ENCODE measurements around the gene STK39. TPM values are rescaled to one million over a fixed set of nuclear protein-coding genes. Genes with fewer than 3 reads are reported as not detected.
A peak's percentile ranks its signal among the peaks of the same experiment; 100 is the strongest.

The STK39 gene
- total RNA-seq, 4 donors from 2014 or later = 35.3 to 58.0 (median 47.0) TPM

DNA sequence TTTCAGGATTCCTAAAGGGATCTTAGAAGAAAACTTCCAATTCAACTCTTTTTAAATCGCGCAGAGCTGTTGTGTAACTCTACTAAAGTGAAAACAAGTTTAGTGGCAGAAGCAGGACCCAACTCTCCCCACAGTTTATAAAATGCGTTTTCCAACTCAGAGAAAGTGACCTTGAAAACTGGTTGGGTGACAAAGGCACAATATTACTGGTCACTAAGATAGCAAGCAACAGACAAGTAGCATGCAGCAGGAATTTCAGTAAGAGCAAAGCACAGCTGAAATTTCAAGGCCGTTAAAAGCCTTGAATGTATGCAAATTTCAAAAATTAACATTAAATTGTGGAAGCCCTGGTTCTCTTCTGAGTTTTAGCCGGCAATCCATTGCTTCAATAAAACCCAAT is 66.9 kb downstream of the STK39 start:
- no peak for TF ChIP-seq POLR2AphosphoS5 (IDR thresholded peaks at IDR 0.05)
- TF ChIP-seq POLR2A (IDR thresholded peaks at IDR 0.05) = no peak
- TF ChIP-seq EP300 (IDR thresholded peaks at IDR 0.05) = no peak
- TF ChIP-seq, protein P1, sequence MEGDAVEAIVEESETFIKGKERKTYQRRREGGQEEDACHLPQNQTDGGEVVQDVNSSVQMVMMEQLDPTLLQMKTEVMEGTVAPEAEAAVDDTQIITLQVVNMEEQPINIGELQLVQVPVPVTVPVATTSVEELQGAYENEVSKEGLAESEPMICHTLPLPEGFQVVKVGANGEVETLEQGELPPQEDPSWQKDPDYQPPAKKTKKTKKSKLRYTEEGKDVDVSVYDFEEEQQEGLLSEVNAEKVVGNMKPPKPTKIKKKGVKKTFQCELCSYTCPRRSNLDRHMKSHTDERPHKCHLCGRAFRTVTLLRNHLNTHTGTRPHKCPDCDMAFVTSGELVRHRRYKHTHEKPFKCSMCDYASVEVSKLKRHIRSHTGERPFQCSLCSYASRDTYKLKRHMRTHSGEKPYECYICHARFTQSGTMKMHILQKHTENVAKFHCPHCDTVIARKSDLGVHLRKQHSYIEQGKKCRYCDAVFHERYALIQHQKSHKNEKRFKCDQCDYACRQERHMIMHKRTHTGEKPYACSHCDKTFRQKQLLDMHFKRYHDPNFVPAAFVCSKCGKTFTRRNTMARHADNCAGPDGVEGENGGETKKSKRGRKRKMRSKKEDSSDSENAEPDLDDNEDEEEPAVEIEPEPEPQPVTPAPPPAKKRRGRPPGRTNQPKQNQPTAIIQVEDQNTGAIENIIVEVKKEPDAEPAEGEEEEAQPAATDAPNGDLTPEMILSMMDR (IDR thresholded peaks at IDR 0.05) = no peak
- no peak overlapping the region for H3K4me3 ChIP-seq
- WGBS, 2 donors (ENCODE audit: low coverage in 1 of 2) = 82 to 84% methylated on average over 5 of the region's 5 CpGs
- peaks cover 0 to 66% (median 4%) of the 10 kb centered on the region in 3 donors for H3K4me1 ChIP-seq
- no peaks in the 10 kb centered on the region for H3K36me3 ChIP-seq
- H3K9me3 ChIP-seq = no peaks in the 10 kb centered on the region
- ATAC-seq = no peak
- H3K27ac ChIP-seq = no peak overlapping the region
- no peaks in the 10 kb centered on the region for H3K27me3 ChIP-seq

DNA sequence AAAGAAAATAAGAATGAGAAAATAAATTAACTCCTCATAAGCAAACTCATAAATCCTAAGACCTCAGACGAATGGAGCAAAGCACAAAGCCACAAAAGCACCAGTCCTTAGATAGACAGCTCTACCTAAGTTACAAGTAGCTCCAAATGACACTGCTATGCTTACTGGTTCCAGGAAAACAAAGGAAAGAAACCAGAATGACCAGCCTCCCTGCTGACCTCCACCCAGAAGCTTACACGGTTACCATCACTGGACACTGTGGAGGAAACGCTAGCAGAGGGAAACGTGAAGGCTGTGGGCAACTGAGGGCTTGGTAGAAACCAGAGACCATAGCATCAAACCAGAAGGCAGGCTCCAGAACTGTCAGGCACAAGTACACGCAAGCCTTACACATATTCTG is 67.8 kb downstream of the STK39 start:
- Histone ChIP-seq H3K9me3 (no peaks in the 10 kb centered on the region), H3K27me3 (no peaks in the 10 kb centered on the region), H3K4me3 (no peak overlapping the region), H3K36me3 (no peaks in the 10 kb centered on the region), H3K4me1 (peaks cover 0 to 65% (median 4%) of the 10 kb centered on the region in 3 donors), H3K27ac (no peak overlapping the region)
- 88 to 92% methylated on average over 3 to 5 of the region's 5 CpGs for WGBS, 2 donors (ENCODE audit: low coverage in 1 of 2)
- TF ChIP-seq, protein P1 (IDR thresholded peaks at IDR 0.05) = no peak
- TF ChIP-seq POLR2AphosphoS5 (IDR thresholded peaks at IDR 0.05) = no peak
- TF ChIP-seq EP300 (IDR thresholded peaks at IDR 0.05) = no peak
- no peak for TF ChIP-seq POLR2A (IDR thresholded peaks at IDR 0.05)
- ATAC-seq = no peak

DNA sequence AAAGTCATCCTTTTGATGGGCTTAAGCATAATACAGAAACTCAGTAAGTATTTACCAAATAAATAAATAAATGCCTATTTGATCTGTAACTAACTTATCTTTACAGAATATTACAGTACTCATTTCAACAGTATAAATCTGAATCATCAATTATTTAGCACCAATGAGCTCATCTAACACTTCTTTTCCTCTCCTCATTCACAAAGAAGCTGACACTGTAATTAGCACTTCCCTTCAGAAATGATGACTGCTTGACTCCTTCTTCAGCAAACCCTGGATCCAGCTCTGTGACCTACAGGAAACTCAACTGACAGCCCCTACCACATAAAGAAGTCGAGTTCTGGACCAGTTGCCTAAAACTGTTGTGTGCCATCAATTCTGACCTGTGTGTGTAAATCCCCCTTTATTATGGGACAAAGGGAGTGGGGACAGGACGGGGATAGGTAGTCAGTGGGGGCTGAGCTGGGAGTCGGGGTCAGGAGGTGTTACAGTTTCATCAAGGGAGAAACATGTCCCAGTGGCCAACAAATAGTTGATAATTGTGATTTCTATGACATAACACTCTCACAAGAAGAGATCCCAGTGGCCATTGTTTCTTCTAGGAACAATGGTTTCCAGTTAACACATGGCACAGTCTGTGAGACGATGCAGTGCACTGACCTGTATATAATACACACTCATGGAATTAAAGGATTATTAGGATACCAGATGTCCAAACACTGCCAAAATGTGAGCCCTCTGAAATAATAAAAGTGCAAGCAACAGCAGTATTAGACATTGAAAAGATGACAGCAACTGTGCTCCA is 68.7 kb downstream of the STK39 start:
- no peaks in the 10 kb centered on the region for H3K27me3 ChIP-seq
- H3K27ac ChIP-seq = peak overlapping the region in 1 of 4 donors; percentile 21
- H3K4me3 ChIP-seq = no peak overlapping the region
- peaks cover 0 to 57% (median 2%) of the 10 kb centered on the region in 3 donors for H3K4me1 ChIP-seq
- ATAC-seq = no peak
- TF ChIP-seq EP300 (IDR thresholded peaks at IDR 0.05) = no peak
- no peak for TF ChIP-seq POLR2AphosphoS5 (IDR thresholded peaks at IDR 0.05)
- no peak for TF ChIP-seq POLR2A (IDR thresholded peaks at IDR 0.05)
- TF ChIP-seq, protein P1 (IDR thresholded peaks at IDR 0.05) = no peak
- H3K36me3 ChIP-seq = no peaks in the 10 kb centered on the region
- no peaks in the 10 kb centered on the region for H3K9me3 ChIP-seq
- 62 to 75% methylated on average over 3 to 4 of the region's 4 CpGs for WGBS, 2 donors (ENCODE audit: low coverage in 1 of 2)

DNA sequence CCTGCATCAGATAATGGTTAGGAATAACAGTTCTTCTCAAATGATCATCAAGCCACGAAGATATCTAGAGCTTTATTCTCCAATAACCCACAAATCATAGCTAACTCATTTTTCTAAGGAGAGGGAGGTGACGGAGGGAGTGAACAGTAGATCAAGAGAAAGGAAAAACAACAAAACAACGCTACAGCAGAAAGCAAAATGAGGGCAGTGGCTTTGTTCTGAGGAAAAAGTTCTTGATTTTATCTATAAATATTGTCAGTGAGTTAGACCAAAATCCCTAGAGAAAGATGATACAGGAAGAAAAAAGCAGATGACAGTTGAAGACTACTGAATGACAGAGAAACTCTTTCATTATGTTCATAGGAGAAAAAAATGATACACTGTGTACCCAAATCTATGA is 71.0 kb downstream of the STK39 start:
- Histone ChIP-seq H3K4me3 (no peak overlapping the region), H3K4me1 (peaks cover 0 to 50% (median 2%) of the 10 kb centered on the region in 3 donors), H3K27me3 (no peaks in the 10 kb centered on the region), H3K36me3 (no peaks in the 10 kb centered on the region), H3K9me3 (no peaks in the 10 kb centered on the region), H3K27ac (no peak overlapping the region)
- 80 to 92% methylated on average over 2 to 3 of the region's 3 CpGs for WGBS, 2 donors (ENCODE audit: low coverage in 1 of 2)
- TF ChIP-seq POLR2A (IDR thresholded peaks at IDR 0.05) = no peak
- TF ChIP-seq POLR2AphosphoS5 (IDR thresholded peaks at IDR 0.05) = no peak
- TF ChIP-seq EP300 (IDR thresholded peaks at IDR 0.05) = no peak
- TF ChIP-seq, protein P1 (IDR thresholded peaks at IDR 0.05) = no peak
- ATAC-seq = no peak

DNA sequence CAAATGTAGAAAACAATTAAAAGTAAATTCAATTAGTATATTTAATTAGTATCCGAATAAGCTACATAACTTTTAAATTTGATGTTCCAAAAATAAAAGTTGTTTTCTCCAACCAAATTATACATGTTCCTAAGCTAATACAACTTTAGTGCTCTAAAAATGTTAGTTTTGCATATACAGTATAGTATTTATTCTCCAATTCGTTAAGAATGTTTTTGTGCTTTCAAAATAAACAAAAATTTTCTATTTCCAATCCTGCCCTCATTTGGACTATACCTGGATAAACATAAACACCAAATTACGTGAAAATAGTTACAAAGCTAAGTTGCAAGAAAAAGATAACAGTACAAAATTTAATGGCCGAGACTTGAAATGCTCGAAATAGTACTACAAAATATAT is 71.9 kb downstream of the STK39 start:
- TF ChIP-seq POLR2A (IDR thresholded peaks at IDR 0.05) = no peak
- Histone ChIP-seq H3K4me3 (no peak overlapping the region), H3K9me3 (no peaks in the 10 kb centered on the region), H3K27me3 (no peaks in the 10 kb centered on the region), H3K36me3 (no peaks in the 10 kb centered on the region), H3K4me1 (peaks cover 0 to 45% (median 2%) of the 10 kb centered on the region in 3 donors), H3K27ac (peak overlapping the region in 1 of 4 donors; percentile 25)
- 80 to 97% methylated on average over 5 of the region's 5 CpGs for WGBS, 2 donors (ENCODE audit: low coverage in 1 of 2)
- no peak for ATAC-seq
